ENCODE measurements around the gene RRP1B.

DNA sequence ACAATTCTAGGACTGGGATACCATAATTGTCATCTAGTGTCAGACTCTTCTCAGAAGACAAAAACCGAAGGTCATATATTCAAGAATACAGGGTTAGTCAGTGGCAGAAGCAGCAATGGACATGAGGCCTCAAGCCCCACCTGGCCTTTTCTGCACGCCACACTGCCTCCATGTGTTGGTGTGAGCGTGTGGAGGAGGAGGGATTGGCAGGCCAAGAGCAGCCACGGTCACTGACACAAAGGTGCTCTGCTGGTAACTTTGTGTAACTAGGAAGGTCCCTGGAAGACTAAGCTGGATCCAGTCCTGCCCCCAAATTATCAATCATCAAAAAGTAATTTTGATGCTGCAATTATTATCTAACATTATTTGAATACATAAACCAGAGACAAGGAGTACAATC, 35.0 kb upstream of the RRP1B start:
- TF ChIP-seq EZH2 (IDR thresholded peaks at IDR 0.05) (no peak), POLR2AphosphoS5 (IDR thresholded peaks at IDR 0.05; ENCODE audit: borderline replicate concordance, low read depth, low read length) (no peak)

Measured in SK-N-MC (cell line).